GM23338 (cell line): ENCODE data around the gene APELA. TPM values are rescaled to one million over a fixed set of nuclear protein-coding genes. Genes with fewer than 3 reads are reported as not detected.

Experiments used
- ATAC-seq: fragments of 200-7000 bp; cut with Tn5 transposase; 3 replicates; pipeline ENCODE4 v1.9.1; 2020
- DNase-seq: peaks from one replicate; pipeline ENCODE4 v3.0.0-alpha.2; 2015; ENCODE audit warnings: low spot score
- H2AFZ ChIP-seq: fragments of 200-600 bp; sonication (generic); 2 replicates; pipeline ENCODE4 v1.8.0; 2016; ENCODE audit warnings: antibody characterized with exemption, mild to moderate bottlenecking, moderate library complexity
- H3F3A ChIP-seq: fragments of 200-600 bp; sonication (generic); replicated peaks from 2 replicates; pipeline ENCODE4 v1.8.0; 2017; ENCODE audit warnings: antibody characterized with exemption, mixed run types, low read depth
- H3K27ac ChIP-seq: fragments of 200-600 bp; sonication (generic); 2 replicates; pipeline ENCODE4 v1.6.1; 2016; ENCODE audit warnings: low read depth
- H3K27me3 ChIP-seq: fragments of 200-600 bp; sonication (generic); 2 replicates; pipeline ENCODE4 v1.8.0; 2016; ENCODE audit warnings: mild to moderate bottlenecking, mixed run types, moderate library complexity; ENCODE audit not compliant: insufficient read depth
- H3K36me3 ChIP-seq: fragments of 200-600 bp; sonication (generic); 2 replicates; pipeline ENCODE4 v1.8.0; 2016; ENCODE audit warnings: mild to moderate bottlenecking; ENCODE audit not compliant: insufficient read depth
- H3K4me1 ChIP-seq: fragments of 200-600 bp; sonication (generic); 2 replicates; pipeline ENCODE4 v1.8.0; 2016; ENCODE audit warnings: mild to moderate bottlenecking, moderate library complexity; ENCODE audit not compliant: insufficient read depth
- H3K4me2 ChIP-seq: fragments of 200-600 bp; sonication (generic); 2 replicates; pipeline ENCODE4 v1.7.1; 2017; ENCODE audit warnings: mixed run types
- H3K4me3 ChIP-seq: fragments of 200-600 bp; sonication (generic); 2 replicates; pipeline ENCODE4 v1.6.1; 2016; ENCODE audit warnings: mixed run types
- H3K79me2 ChIP-seq: fragments of 200-600 bp; sonication (generic); replicated peaks from 2 replicates; pipeline ENCODE4 v1.8.0; 2017; ENCODE audit warnings: mild to moderate bottlenecking; ENCODE audit not compliant: insufficient read depth
- H3K9me2 ChIP-seq: fragments of 200-600 bp; sonication (generic); 2 replicates; pipeline ENCODE4 v1.8.0; 2017; ENCODE audit not compliant: insufficient read depth
- H4K20me1 ChIP-seq: fragments of 200-600 bp; sonication (generic); replicated peaks from 2 replicates; pipeline ENCODE4 v1.8.0; 2017; ENCODE audit warnings: mild to moderate bottlenecking; ENCODE audit not compliant: insufficient read depth
- H3K27ac Mint-ChIP-seq: 2 replicates; pipeline ENCODE4 v1.8.0; 2020; ENCODE audit warnings: inconsistent platforms, mild to moderate bottlenecking, moderate library complexity, mixed read lengths
- H3K27me3 Mint-ChIP-seq: 3 replicates; pipeline ENCODE4 v1.8.0; 2022; ENCODE audit warnings: low read depth, mild to moderate bottlenecking, moderate library complexity, mixed read lengths, inconsistent platforms; ENCODE audit not compliant: insufficient read depth, poor library complexity
- H3K36me3 Mint-ChIP-seq: 3 replicates; pipeline ENCODE4 v1.8.0; 2021; ENCODE audit warnings: low read depth, mild to moderate bottlenecking, inconsistent platforms, moderate library complexity, mixed read lengths
- H3K4me1 Mint-ChIP-seq: 3 replicates; pipeline ENCODE4 v1.8.0; 2020; ENCODE audit warnings: mild to moderate bottlenecking, inconsistent platforms, mixed read lengths
- H3K4me3 Mint-ChIP-seq: 3 replicates; pipeline ENCODE4 v1.8.0; 2021; ENCODE audit warnings: moderate library complexity, mild to moderate bottlenecking, inconsistent platforms, mixed read lengths
- H3K9me3 Mint-ChIP-seq: 3 replicates; pipeline ENCODE4 v1.8.0; 2020; ENCODE audit warnings: moderate library complexity, mild to moderate bottlenecking, inconsistent platforms, mixed read lengths
- ETS1 ChIP-seq: IDR thresholded peaks from 2 replicates; pipeline ENCODE4 v1.6.1; 2016; ENCODE audit warnings: antibody characterized with exemption
- EZH2 ChIP-seq: fragments of 200-600 bp; sonication (generic); IDR thresholded peaks from one replicate; pipeline ENCODE4 v1.8.0; 2017; ENCODE audit warnings: antibody characterized with exemption, mild to moderate bottlenecking, low read depth; ENCODE audit not compliant: unreplicated experiment
- EZH2phosphoT487 ChIP-seq: fragments of 200-600 bp; sonication (generic); IDR thresholded peaks from one replicate; pipeline ENCODE4 v1.8.1; 2018; ENCODE audit warnings: antibody characterized with exemption; ENCODE audit not compliant: unreplicated experiment
- JUNB ChIP-seq: IDR thresholded peaks from one replicate; pipeline ENCODE4 v1.6.1; 2016; ENCODE audit warnings: antibody characterized with exemption; ENCODE audit not compliant: unreplicated experiment
- NANOG ChIP-seq: IDR thresholded peaks from 2 replicates; pipeline ENCODE4 v1.6.1; 2016; ENCODE audit warnings: antibody characterized with exemption, borderline replicate concordance
- POLR2AphosphoS5 ChIP-seq: IDR thresholded peaks from 2 replicates; pipeline ENCODE4 v1.6.1; 2016; ENCODE audit warnings: antibody characterized with exemption, low read depth
- REST ChIP-seq: IDR thresholded peaks from one replicate; pipeline ENCODE4 v1.6.1; 2018; ENCODE audit warnings: antibody characterized with exemption; ENCODE audit not compliant: unreplicated experiment
- STAT1 ChIP-seq: IDR thresholded peaks from one replicate; pipeline ENCODE4 v1.6.1; 2016; ENCODE audit warnings: antibody characterized with exemption; ENCODE audit not compliant: unreplicated experiment
- ZNF114 ChIP-seq: fragments of 250-450 bp; sonication (Bioruptor Pico); IDR thresholded peaks from 2 replicates; pipeline ENCODE4 v1.5.0; 2020; ENCODE audit warnings: mild to moderate bottlenecking, moderate library complexity
- ZNF331 ChIP-seq: fragments of 250-450 bp; sonication (Bioruptor Pico); IDR thresholded peaks from 2 replicates; pipeline ENCODE4 v1.5.0; 2020; ENCODE audit warnings: low read depth, mild to moderate bottlenecking, moderate library complexity
- long read RNA-seq: library from polyadenylated mRNA; unstranded; transcript quantifications from one replicate; pipeline ENCODE4 v2.0.0, GENCODE V29; 2020; ENCODE audit not compliant: unreplicated experiment
- polyA plus RNA-seq: library from polyadenylated mRNA; unstranded; fragments of >200 nt; fragmentation: Nextera tagmentation; extraction: Ambion mirVana; gene quantifications from 2 replicates; pipeline ENCODE4 v1.2.1, GENCODE V29; 2016
- total RNA-seq: library from RNA; depleted of rRNA; stranded (reverse); fragments of >200 nt; shearing (Covaris generic); gene quantifications from 2 replicates; pipeline ENCODE4 v1.2.3, GENCODE V29; 2014; rRNA removed

APELA gene, protein sequence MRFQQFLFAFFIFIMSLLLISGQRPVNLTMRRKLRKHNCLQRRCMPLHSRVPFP
- 153 and 213 TPM in 2 replicates for total RNA-seq
- 112 and 114 TPM in 2 replicates for polyA plus RNA-seq
- long read RNA-seq, transcript APELA-202 (3 exons, 2,602 nt), result major isoform, 14 of 25 reads
- long read RNA-seq, partial matches to known transcripts, result 4 of 25 reads
- long read RNA-seq, other reads (novel, unspliced or antisense), result 5 of 25 reads

GRCh38 chr4:164876700-164877324 is at the start of gene APELA:
Gene APELA (plus strand): TSS chr4:164877178. CDS start chr4:164877332, 154 bp downstream.
- Mint-ChIP-seq H3K27ac (peak within 1 kb of the TSS; percentile 92), H3K27me3 (peaks cover 6% of the 10 kb centered on the region), H3K9me3 (no peaks in the 10 kb centered on the region), H3K4me3 (peak within 1 kb of the TSS; percentile 91), H3K4me1 (peaks cover 47% of the 10 kb centered on the region), H3K36me3 (peaks cover 37% of the 10 kb centered on the region)
- ATAC-seq, result peak; percentile 85
- Histone ChIP-seq H3K9me2 (0 out of 2 replicates have a peak, but pooled peaks cover 3% of the 10 kb centered on the region), H4K20me1 (no peaks in the 10 kb centered on the region), H3F3A (no peaks in the 10 kb centered on the region), H3K4me1 (peaks cover 47% of the 10 kb centered on the region), H3K79me2 (peaks cover 46% of the 10 kb centered on the region), H3K27ac (peak within 1 kb of the TSS; percentile 30), H3K27me3 (no peaks in the 10 kb centered on the region), H3K4me2 (peak within 1 kb of the TSS; percentile 86), H3K36me3 (no peaks in the 10 kb centered on the region), H2AFZ (no peak within 1 kb of the TSS), H3K4me3 (peak within 1 kb of the TSS; percentile 70)
- TF ChIP-seq REST (no peak), NANOG (peak; percentile 11; the same call in 1 of the 2 replicates), JUNB (no peak), ZNF114 (no peak), ZNF331 (no peak), POLR2AphosphoS5 (peak; percentile 82), ETS1 (peak; percentile 42; the same call in 1 of the 2 replicates)
- peak; percentile 74 for DNase-seq

DNA sequence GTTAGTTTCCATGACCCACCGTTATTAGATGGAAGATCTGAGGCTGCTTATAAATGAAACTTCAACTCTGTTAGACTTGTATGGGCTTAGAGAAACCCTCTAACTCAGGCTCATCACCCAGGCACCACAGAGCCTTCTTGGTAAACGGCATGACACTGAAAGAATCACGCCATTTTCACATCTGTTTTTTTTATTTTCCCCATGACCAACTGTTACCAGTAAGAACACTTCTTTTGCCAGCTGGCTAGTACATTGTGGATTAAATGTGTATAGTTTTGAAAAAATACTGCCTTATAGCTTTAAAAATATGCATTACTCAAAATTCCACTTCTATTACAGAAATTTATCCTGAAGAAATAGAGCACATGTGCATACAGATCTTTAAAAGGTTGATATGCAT is 48.0 kb upstream of the APELA start:
- Histone ChIP-seq H3K4me2 (no peak overlapping the region), H2AFZ (no peak overlapping the region; the same call in 1 of the 2 replicates), H3K4me1 (peaks cover 17% of the 10 kb centered on the region), H3K27ac (no peak overlapping the region), H3K79me2 (no peaks in the 10 kb centered on the region), H4K20me1 (no peaks in the 10 kb centered on the region), H3K9me2 (no peaks in the 10 kb centered on the region), H3K27me3 (no peaks in the 10 kb centered on the region), H3K36me3 (no peaks in the 10 kb centered on the region), H3F3A (no peaks in the 10 kb centered on the region), H3K4me3 (no peak overlapping the region)
- Mint-ChIP-seq H3K4me3 (no peak overlapping the region), H3K9me3 (no peaks in the 10 kb centered on the region), H3K4me1 (peaks cover 20% of the 10 kb centered on the region), H3K27ac (no peak overlapping the region), H3K27me3 (peaks cover 2% of the 10 kb centered on the region), H3K36me3 (no peaks in the 10 kb centered on the region)
- ATAC-seq (no peak), DNase-seq (no peak)
- TF ChIP-seq NANOG, result no peak
- TF ChIP-seq ZNF331, result no peak
- TF ChIP-seq EZH2, result no peak
- TF ChIP-seq EZH2phosphoT487, result no peak
- no peak for TF ChIP-seq ZNF114
- no peak for TF ChIP-seq ETS1
- no peak for TF ChIP-seq STAT1
- no peak for TF ChIP-seq REST
- no peak for TF ChIP-seq JUNB
